HEK293 (cell line): Measurements from ENCODE around the gene LYPD3.
"Not testable (repeated sequence)": the region's sequence is repeated elsewhere in the genome, so short reads cannot be mapped to it uniquely, and the experiment has no call there.

Experiments
- CTCF ChIA-PET: fragments of 350-600 bp; formaldehyde crosslinking; extraction: SDS; loops from one replicate; lab custom pipeline; 2021; ENCODE audit warnings: antibody characterized with exemption; lab: Yijun Ruan, JAX
- POLR2A ChIA-PET: fragments of 300-600 bp; formaldehyde crosslinking; extraction: SDS; loops from one replicate; lab custom pipeline; 2020; ENCODE audit warnings: antibody characterized with exemption, inconsistent platforms; lab: Yijun Ruan, JAX
- H3K27ac ChIP-seq: fragments of 200-500 bp; sonication (Bioruptor generic); 2 replicates; pipeline ENCODE4 v1.5.1; 2014; ENCODE audit warnings: low read depth, low read length, control low read depth, inconsistent platforms; ENCODE audit errors: extremely low read depth
- H3K36me3 ChIP-seq, 2 experiments: fragments of 200-500 bp in 1 of 2; sonication (Bioruptor generic) in 1 of 2; 1 replicate in 1 of 2; 2 replicates in 1 of 2; pipeline ENCODE4 v1.5.1; 2014 to 2017; ENCODE audit warnings: inconsistent platforms in 2 of 2, low read length in 2 of 2; ENCODE audit not compliant: control insufficient read depth in 2 of 2, insufficient read depth in 1 of 2
- H3K4me1 ChIP-seq: fragments of 200-500 bp; sonication (Bioruptor generic); 2 replicates; pipeline ENCODE4 v1.5.1; 2014; ENCODE audit warnings: mild to moderate bottlenecking, low read length, inconsistent platforms; ENCODE audit not compliant: control insufficient read depth, insufficient read depth
- H3K4me3 ChIP-seq: 2 replicates; pipeline ENCODE4 v1.5.1; 2011; ENCODE audit warnings: low read depth, mild to moderate bottlenecking, control low read depth, low read length, moderate library complexity
- H3K9me3 ChIP-seq: fragments of 200-500 bp; sonication (Bioruptor generic); 2 replicates; pipeline ENCODE4 v1.5.1; 2014; ENCODE audit warnings: low read depth, low read length, inconsistent platforms; ENCODE audit not compliant: control insufficient read depth, insufficient read depth
- BCL11A ChIP-seq: fragments of 450-650 bp; formaldehyde crosslinking; IDR thresholded peaks from 2 replicates; pipeline ENCODE4 v1.5.1; 2016; ENCODE audit warnings: low read depth, missing biosample characterization, missing genetic modification characterization
- GLI2 ChIP-seq: fragments of 450-650 bp; formaldehyde crosslinking; IDR thresholded peaks from 2 replicates; pipeline ENCODE4; 2017; ENCODE audit warnings: missing biosample characterization, missing genetic modification characterization, low read depth, borderline replicate concordance
- HOXD13 ChIP-seq: sonication (generic); formaldehyde crosslinking; IDR thresholded peaks from 2 replicates; pipeline ENCODE4 v1.8.0; 2022; ENCODE audit warnings: missing genetic modification reagents, borderline replicate concordance
- KLF8 ChIP-seq: fragments of 450-650 bp; formaldehyde crosslinking; IDR thresholded peaks from 2 replicates; pipeline ENCODE4 v1.5.1; 2016; ENCODE audit warnings: missing biosample characterization, missing genetic modification characterization
- MYNN ChIP-seq: fragments of 450-650 bp; formaldehyde crosslinking; IDR thresholded peaks from 2 replicates; pipeline ENCODE4 v1.5.1; 2016; ENCODE audit warnings: missing biosample characterization, missing genetic modification characterization, borderline replicate concordance
- TCF7L2 ChIP-seq: IDR thresholded peaks from 2 replicates; pipeline ENCODE4 v1.6.1; 2011; ENCODE audit warnings: low read depth, mild to moderate bottlenecking, inconsistent platforms, low read length, moderate library complexity, borderline replicate concordance
- ZEB2 ChIP-seq: fragments of 450-650 bp; formaldehyde crosslinking; IDR thresholded peaks from 2 replicates; pipeline ENCODE4 v1.5.1; 2016; ENCODE audit warnings: missing biosample characterization, missing genetic modification characterization
- ZFHX2 ChIP-seq: fragments of 450-650 bp; formaldehyde crosslinking; conservative IDR thresholded peaks from 2 replicates; pipeline ENCODE4 v1.5.1; 2016; ENCODE audit warnings: missing biosample characterization, missing genetic modification characterization
- ZNF138 ChIP-seq: fragments of 450-650 bp; formaldehyde crosslinking; IDR thresholded peaks from 2 replicates; pipeline ENCODE4 v1.5.1; 2016; ENCODE audit warnings: missing biosample characterization, missing genetic modification characterization, borderline replicate concordance
- ZNF140 ChIP-seq: fragments of 450-650 bp; formaldehyde crosslinking; IDR thresholded peaks from 2 replicates; pipeline ENCODE4 v1.5.1; 2016; ENCODE audit warnings: missing biosample characterization, missing genetic modification characterization
- ZNF426 ChIP-seq: fragments of 450-650 bp; formaldehyde crosslinking; IDR thresholded peaks from 2 replicates; pipeline ENCODE4 v1.5.1; 2017; ENCODE audit warnings: missing biosample characterization, missing genetic modification characterization, mild to moderate bottlenecking, inconsistent platforms, moderate library complexity
- ZNF48 ChIP-seq: fragments of 450-650 bp; formaldehyde crosslinking; IDR thresholded peaks from 2 replicates; pipeline ENCODE4 v1.5.1; 2016; ENCODE audit warnings: missing biosample characterization, missing genetic modification characterization
- ZNF529 ChIP-seq: fragments of 450-650 bp; formaldehyde crosslinking; IDR thresholded peaks from 2 replicates; pipeline ENCODE4 v1.5.1; 2017; ENCODE audit warnings: missing genetic modification characterization, missing biosample characterization; ENCODE audit not compliant: insufficient replicate concordance
- ZNF558 ChIP-seq: fragments of 450-650 bp; formaldehyde crosslinking; IDR thresholded peaks from 2 replicates; pipeline ENCODE4 v1.5.1; 2016; ENCODE audit warnings: missing biosample characterization, missing genetic modification characterization
- ZNF701 ChIP-seq: fragments of 450-650 bp; formaldehyde crosslinking; IDR thresholded peaks from 2 replicates; pipeline ENCODE4 v1.5.1; 2016; ENCODE audit warnings: missing biosample characterization, missing genetic modification characterization
- ZNF777 ChIP-seq: fragments of 450-650 bp; formaldehyde crosslinking; IDR thresholded peaks from 2 replicates; pipeline ENCODE4 v1.5.1; 2017; ENCODE audit warnings: missing biosample characterization, missing genetic modification characterization, borderline replicate concordance
- TF ChIP-seq, protein P1 (sequence below): fragments of 450-650 bp; formaldehyde crosslinking; IDR thresholded peaks from 2 replicates; pipeline ENCODE4 v1.5.1; 2017; ENCODE audit warnings: missing biosample characterization, missing genetic modification characterization
- TF ChIP-seq, protein P2 (sequence below): fragments of 450-650 bp; formaldehyde crosslinking; IDR thresholded peaks from 2 replicates; pipeline ENCODE4 v1.5.1; 2016; ENCODE audit warnings: missing biosample characterization, missing genetic modification characterization, low read depth
- TF ChIP-seq, protein P3 (sequence below): fragments of 450-650 bp; formaldehyde crosslinking; IDR thresholded peaks from 2 replicates; pipeline ENCODE4 v1.5.1; 2017; ENCODE audit warnings: missing biosample characterization, missing genetic modification characterization
- TF ChIP-seq, protein P4 (sequence below): fragments of 450-650 bp; formaldehyde crosslinking; IDR thresholded peaks from 2 replicates; pipeline ENCODE4 v1.5.1; 2016; ENCODE audit warnings: missing biosample characterization, missing genetic modification characterization
- TF ChIP-seq, protein P5 (sequence below): fragments of 450-650 bp; formaldehyde crosslinking; IDR thresholded peaks from 2 replicates; pipeline ENCODE4 v1.5.1; 2016; ENCODE audit warnings: missing biosample characterization, missing genetic modification characterization

LYPD3 gene

DNA sequence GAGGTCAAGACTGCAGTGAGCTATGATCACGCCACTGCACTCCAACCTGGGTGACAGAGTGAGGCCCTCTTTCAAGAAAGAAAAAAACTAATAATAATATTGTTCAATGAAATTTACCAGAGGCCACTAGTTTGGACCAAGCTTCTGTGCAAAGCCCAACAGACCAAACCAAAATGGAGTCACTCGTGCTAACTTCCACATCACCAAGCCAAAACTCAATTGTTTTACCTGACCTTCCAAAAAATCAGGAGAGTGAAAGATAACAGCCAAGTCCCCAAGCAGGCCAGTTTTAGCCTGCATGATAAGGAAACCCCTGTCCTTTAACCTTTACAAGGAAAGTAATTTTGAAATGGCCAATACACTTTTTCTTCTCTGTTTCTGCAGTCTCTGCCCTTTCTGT lies 20.0 kb downstream of the LYPD3 start (continued):
- TF ChIP-seq, protein P1, sequence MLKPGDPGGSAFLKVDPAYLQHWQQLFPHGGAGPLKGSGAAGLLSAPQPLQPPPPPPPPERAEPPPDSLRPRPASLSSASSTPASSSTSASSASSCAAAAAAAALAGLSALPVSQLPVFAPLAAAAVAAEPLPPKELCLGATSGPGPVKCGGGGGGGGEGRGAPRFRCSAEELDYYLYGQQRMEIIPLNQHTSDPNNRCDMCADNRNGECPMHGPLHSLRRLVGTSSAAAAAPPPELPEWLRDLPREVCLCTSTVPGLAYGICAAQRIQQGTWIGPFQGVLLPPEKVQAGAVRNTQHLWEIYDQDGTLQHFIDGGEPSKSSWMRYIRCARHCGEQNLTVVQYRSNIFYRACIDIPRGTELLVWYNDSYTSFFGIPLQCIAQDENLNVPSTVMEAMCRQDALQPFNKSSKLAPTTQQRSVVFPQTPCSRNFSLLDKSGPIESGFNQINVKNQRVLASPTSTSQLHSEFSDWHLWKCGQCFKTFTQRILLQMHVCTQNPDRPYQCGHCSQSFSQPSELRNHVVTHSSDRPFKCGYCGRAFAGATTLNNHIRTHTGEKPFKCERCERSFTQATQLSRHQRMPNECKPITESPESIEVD (tag by site-specific recombination), result no peak
- TF ChIP-seq ZNF777 (no peak), MYNN (tag by site-specific recombination) (no peak), GLI2 (no peak), KLF8 (tag by site-specific recombination) (no peak), ZNF558 (tag by site-specific recombination) (no peak), ZNF701 (tag by site-specific recombination) (no peak), HOXD13 (CRISPR knock-in tag) (no peak), ZNF48 (tag by site-specific recombination) (no peak), BCL11A (tag by site-specific recombination) (no peak), ZNF529 (no peak), TCF7L2 (no peak)
- TF ChIP-seq, protein P2, sequence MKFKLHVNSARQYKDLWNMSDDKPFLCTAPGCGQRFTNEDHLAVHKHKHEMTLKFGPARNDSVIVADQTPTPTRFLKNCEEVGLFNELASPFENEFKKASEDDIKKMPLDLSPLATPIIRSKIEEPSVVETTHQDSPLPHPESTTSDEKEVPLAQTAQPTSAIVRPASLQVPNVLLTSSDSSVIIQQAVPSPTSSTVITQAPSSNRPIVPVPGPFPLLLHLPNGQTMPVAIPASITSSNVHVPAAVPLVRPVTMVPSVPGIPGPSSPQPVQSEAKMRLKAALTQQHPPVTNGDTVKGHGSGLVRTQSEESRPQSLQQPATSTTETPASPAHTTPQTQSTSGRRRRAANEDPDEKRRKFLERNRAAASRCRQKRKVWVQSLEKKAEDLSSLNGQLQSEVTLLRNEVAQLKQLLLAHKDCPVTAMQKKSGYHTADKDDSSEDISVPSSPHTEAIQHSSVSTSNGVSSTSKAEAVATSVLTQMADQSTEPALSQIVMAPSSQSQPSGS (tag by site-specific recombination), result no peak
- TF ChIP-seq, protein P3, sequence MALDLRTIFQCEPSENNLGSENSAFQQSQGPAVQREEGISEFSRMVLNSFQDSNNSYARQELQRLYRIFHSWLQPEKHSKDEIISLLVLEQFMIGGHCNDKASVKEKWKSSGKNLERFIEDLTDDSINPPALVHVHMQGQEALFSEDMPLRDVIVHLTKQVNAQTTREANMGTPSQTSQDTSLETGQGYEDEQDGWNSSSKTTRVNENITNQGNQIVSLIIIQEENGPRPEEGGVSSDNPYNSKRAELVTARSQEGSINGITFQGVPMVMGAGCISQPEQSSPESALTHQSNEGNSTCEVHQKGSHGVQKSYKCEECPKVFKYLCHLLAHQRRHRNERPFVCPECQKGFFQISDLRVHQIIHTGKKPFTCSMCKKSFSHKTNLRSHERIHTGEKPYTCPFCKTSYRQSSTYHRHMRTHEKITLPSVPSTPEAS (tag by site-specific recombination), result no peak

DNA sequence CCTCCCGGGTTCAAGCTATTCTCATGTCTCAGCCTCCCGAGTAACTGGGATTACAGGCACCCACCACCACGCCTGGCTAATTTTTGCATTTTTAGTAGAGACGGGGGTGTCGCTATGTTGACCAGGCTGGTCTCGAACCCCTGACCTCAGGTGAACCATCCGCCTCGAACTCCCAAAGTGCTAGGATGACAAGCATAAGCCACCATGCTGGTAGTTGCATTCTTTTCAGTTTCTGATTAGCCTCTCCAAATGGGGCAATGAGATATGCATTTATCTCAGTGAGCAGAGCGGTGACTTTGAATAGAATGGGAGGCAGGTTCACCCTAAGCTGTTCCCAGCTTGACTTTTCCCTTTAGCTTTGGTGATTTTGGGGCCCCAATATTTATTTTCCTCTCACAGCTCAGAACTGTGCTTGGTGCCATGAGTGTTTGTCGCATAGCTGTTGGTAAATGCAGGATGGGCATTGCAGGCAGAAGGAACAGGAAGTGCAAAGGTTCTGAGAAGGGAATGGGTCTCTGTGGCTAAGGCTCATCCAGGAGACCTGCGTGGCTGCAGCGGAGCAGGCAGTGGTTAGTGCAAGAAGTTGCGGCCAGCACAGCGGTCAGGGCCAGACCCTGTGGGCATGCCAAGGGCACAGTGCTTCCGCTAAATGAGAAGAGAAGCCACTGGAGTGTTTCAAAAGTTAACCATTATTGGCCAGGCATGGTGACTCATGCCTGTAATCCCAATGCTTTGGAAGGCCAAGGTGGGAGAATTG lies 20.7 kb downstream of the LYPD3 start:
- H3K36me3 ChIP-seq, result no peaks in the 10 kb centered on the region; a peak in 1 of 3 replicates
- POLR2A ChIA-PET, result interaction anchor here (0.6 kb wide), 1 partner anchor 19 kb away, joined by 9 read pairs; no protein-coding TSS in a partner anchor
- CTCF ChIA-PET, result interaction anchor here (0.6 to 12.5 kb wide), 11 partner anchors 8 to 416 kb away, joined by 3 to 749 read pairs (median 4); partner anchors contain the start of genes ETHE1, LYPD3 and PHLDB3
- no peak for TF ChIP-seq ZNF426 (tag by site-specific recombination)
- TF ChIP-seq, protein P4, sequence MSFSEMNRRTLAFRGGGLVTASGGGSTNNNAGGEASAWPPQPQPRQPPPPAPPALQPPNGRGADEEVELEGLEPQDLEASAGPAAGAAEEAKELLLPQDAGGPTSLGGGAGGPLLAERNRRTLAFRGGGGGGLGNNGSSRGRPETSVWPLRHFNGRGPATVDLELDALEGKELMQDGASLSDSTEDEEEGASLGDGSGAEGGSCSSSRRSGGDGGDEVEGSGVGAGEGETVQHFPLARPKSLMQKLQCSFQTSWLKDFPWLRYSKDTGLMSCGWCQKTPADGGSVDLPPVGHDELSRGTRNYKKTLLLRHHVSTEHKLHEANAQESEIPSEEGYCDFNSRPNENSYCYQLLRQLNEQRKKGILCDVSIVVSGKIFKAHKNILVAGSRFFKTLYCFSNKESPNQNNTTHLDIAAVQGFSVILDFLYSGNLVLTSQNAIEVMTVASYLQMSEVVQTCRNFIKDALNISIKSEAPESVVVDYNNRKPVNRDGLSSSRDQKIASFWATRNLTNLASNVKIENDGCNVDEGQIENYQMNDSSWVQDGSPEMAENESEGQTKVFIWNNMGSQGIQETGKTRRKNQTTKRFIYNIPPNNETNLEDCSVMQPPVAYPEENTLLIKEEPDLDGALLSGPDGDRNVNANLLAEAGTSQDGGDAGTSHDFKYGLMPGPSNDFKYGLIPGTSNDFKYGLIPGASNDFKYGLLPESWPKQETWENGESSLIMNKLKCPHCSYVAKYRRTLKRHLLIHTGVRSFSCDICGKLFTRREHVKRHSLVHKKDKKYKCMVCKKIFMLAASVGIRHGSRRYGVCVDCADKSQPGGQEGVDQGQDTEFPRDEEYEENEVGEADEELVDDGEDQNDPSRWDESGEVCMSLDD (tag by site-specific recombination), result no peak
- TF ChIP-seq, protein P5, sequence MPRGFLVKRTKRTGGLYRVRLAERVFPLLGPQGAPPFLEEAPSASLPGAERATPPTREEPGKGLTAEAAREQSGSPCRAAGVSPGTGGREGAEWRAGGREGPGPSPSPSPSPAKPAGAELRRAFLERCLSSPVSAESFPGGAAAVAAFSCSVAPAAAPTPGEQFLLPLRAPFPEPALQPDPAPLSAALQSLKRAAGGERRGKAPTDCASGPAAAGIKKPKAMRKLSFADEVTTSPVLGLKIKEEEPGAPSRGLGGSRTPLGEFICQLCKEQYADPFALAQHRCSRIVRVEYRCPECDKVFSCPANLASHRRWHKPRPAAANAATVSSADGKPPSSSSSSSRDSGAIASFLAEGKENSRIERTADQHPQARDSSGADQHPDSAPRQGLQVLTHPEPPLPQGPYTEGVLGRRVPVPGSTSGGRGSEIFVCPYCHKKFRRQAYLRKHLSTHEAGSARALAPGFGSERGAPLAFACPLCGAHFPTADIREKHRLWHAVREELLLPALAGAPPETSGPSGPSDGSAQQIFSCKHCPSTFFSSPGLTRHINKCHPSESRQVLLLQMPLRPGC (tag by site-specific recombination), result no peak
- no peak for TF ChIP-seq ZNF138 (tag by site-specific recombination)
- no peak for TF ChIP-seq ZEB2 (tag by site-specific recombination)
- TF ChIP-seq ZFHX2, result no peak
- TF ChIP-seq ZNF140, result no peak
- TF ChIP-seq, all 188 proteins: peak for 0
- H3K9me3 ChIP-seq, result peaks cover under 1% of the 10 kb centered on the region
- H3K4me1 ChIP-seq, result no peaks in the 10 kb centered on the region
- H3K4me3 ChIP-seq, result no peak overlapping the region
- no peak overlapping the region for H3K27ac ChIP-seq

DNA sequence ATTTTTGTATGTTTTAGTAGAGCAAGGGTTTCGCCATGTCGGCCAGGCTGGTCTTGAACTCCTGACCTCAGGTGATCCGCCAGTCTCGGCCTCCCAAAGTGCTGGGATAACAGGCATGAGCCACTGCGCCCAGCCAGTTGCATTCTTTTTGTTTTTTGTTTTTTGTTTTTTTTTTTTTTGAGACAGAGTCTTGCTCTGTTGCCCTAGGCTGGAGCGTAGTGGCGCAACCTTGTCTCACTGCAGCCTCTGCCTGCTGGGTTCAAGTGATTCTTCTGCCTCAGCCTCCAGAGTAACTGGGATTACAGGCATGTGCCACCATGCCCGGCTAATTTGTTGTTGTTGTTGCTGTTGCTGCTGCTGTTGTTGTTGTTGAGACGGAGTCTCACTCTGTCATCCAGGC lies 21.3 kb downstream of the LYPD3 start:
- not testable (repeated sequence) for H3K4me1 ChIP-seq, H3K9me3 ChIP-seq, H3K4me3 ChIP-seq, H3K27ac ChIP-seq, H3K36me3 ChIP-seq
- POLR2A ChIA-PET, result interaction anchor here (0.7 kb wide), 1 partner anchor 337 kb away, joined by 3 read pairs; no protein-coding TSS in a partner anchor
- CTCF ChIA-PET, result interaction anchor here (0.6 to 12.5 kb wide), 13 partner anchors 9 to 374 kb away, joined by 3 to 749 read pairs (median 3); partner anchors contain the start of genes ETHE1, LYPD3 and PHLDB3
